HG02610 (cell line): ENCODE data around the gene GLB1L2.

Experiments
- ATAC-seq: cut with Tn5 transposase; IDR thresholded peaks from one replicate; pipeline ENCODE4 v1.9.1; 2021; ENCODE audit warnings: mild to moderate bottlenecking, moderate library complexity; ENCODE audit not compliant: unreplicated experiment

GLB1L2 gene

GRCh38 chr11:134417871-134418840 lies 86.4 kb downstream of the GLB1L2 start:
- no peak for ATAC-seq

GRCh38 chr11:134423106-134423505 lies 91.3 kb downstream of the GLB1L2 start:
- no peak for ATAC-seq

DNA sequence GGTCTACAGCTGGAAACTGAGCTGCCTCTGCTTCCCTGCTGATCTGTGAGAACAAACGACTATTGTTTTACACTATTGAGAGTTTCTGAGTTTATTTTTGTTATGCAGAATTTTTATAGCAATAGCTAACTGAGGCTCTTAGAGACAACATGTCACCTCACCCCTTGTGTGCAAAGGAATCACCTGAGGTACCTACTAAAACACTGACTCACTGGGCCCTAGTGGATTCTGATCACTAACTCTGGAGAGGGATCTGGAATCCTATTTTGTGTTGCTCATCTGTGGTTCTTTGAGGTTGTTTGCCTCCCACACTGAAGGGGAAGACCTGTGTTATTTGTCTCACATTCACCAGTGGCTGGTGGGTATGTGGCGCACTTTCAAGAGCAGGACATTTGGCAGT lies 93.6 kb downstream of the GLB1L2 start:
- no peak for ATAC-seq
